GM12892 (cell line): ENCODE results near the gene MBD5.

ENCODE experiments used
- POLR2A ChIP-seq: IDR thresholded peaks from 2 replicates; pipeline ENCODE4 v1.6.1; 2011; ENCODE audit warnings: low read depth, low read length, control low read depth
- POLR2AphosphoS5 ChIP-seq: IDR thresholded peaks from 2 replicates; pipeline ENCODE4 v1.6.1; 2011; ENCODE audit warnings: low read depth, low read length, control low read depth

DNA sequence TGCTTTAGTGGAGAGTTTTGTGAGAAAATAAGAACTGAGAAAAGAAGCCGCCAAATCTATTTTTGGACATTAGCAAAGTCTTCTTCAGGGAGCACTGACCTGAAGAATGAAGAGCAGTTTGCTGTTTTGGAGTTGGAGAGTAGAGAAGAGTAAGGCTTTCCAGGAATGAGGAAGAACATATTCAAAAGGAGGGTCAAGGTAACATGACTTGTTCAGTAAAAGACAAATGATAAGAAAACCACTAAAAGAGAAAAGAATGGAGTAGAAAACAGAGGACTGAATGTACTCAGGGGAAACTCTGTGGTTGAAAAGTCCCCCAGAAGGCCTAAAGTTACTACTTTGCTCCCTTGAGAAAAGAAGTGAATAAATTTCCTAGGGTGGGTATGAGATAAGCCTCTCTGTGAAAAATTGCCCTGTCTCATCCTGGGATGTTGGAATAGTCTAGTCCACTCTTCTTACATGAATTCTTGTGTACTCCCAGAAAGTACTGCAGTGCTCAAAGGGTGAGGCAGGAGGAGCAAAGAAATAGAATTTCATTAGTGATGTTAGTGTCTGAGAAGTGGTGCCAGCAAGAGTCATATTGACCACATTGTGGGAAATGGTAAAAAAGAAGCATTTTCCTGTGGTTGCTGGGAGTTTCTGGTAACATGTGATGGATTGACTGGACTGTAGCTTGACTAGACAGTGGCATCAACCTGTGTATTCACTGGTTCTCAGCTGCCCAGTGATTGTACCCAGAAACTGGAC, 27.8 kb downstream of the MBD5 start:
- TF ChIP-seq POLR2A = no peak
- no peak for TF ChIP-seq POLR2AphosphoS5
